Pons (tissue), 1 donor: Measurements from ENCODE around the gene RCOR1.

Experiments
- DNase-seq: peaks from one replicate; pipeline ENCODE4 v3.0.0-alpha.2; 2016; ENCODE audit warnings: low spot score

RCOR1 gene

GRCh38 chr14:102678394-102678793 lies 85.9 kb downstream of the RCOR1 start:
- DNase-seq = no peak

DNA sequence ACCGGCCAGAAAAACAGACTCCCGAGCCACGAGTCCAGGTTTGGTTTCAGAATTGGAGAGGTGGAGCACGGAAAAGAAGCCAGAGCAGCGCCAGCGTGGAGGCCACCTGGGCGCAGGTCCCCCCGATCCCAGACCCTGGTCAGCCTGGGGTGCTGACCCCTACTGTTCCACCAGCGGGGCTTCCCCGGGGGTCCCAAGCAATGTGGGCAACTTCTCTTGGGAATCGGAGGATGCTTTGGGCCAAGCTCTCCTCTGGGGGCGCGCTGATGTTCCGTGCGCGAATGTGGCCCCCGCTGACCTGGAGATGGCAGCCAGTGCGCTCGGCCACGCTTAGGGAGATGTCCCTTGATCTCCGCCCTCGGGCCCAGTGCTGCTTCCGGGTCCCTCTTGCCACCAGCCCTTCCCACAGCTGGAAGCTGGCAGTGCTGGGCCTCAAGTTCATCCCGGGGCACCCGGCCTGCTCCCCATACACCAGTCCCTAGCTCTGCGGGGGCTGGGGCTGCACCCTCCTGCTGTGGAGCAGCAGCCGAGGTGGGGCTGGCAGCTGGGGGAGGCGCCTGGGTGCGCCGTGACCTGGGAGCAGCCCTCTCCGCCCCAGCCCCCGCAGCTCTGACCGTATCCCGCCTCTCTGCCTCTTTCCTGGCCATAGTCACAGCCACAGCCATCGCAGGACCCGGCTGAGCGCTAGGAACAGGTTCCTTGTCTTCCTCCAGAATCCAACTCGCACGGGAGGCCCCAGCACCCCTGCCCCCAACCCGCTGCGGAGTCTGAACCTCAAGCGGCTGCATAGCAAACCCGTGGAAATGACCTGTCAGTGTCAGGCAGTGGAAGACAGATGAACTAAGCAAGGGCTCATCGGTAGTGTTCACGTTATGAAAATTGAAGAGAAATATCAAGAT lies 91.2 kb downstream of the RCOR1 start:
- DNase-seq = no peak

DNA sequence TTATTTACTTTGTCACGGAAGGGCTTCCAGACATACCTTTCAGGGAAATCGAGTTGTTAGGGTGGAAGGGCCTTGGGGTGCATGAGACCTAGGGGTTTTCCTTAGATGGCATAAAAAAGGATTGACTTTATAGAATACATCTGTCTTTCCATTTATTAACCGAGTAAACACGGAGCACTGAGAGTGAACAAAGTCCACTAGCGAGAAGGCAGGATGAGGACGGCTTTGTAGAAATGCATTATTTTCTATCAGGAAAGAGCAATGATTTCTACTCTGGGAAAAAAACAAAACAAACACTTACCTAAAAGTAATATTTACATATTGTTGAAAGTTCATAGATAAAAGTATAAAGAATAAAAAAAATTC lies 91.8 kb downstream of the RCOR1 start:
- DNase-seq = no peak

DNA sequence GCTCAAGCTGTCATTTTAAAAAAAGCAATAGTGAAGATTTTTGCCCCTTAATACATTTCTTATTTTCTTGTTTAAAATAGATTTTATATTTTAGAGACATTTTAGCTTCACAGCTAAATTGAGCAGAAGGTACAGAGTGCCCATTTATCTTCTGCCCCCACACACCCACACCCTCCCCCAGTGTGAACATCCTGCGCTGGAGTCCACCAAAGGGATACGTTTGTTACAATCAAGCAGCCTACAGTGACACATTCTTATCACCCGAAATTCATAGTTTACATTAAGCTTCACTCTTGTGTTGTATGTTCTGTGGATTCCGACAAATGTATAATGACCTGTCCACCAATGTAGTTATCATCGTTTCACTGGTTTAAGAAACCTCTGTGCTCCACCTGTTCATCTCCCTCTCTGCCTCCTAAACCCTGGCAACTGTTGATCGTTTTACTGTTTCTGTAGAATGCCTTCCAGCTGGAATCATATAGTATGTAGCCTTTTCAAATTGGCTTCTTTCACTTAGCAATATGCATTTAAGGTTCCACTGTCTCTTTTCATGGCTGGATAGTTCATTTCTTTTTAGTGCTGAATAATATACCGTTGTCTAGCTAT lies 93.8 kb downstream of the RCOR1 start:
- no peak for DNase-seq

DNA sequence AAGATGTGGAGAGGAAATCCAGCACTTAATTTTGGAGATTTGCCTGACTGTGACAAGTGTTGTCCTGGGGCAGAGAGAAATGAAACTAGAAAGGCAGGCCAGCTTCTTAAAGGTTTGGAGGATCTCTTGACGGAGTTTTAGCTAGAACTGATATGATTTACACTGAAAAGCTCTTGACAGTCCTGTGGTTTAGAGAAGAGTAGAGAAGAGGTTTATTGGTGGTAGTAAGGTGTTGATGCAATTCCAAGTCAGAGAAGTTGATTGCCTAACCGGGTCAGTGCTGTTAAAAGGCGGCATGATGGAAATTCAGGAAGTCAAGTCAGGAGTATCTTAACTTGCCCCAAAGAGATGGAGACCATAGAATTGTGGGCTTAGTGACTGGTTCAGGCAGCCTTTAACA lies 95.8 kb downstream of the RCOR1 start:
- no peak for DNase-seq

- no peak for DNase-seq
Observed at GRCh38 chr14:102690509-102691286, 98.2 kb downstream of the RCOR1 start.

- DNase-seq = no peak
Observed at GRCh38 chr14:102691763-102692162, 99.3 kb downstream of the RCOR1 start.

DNA sequence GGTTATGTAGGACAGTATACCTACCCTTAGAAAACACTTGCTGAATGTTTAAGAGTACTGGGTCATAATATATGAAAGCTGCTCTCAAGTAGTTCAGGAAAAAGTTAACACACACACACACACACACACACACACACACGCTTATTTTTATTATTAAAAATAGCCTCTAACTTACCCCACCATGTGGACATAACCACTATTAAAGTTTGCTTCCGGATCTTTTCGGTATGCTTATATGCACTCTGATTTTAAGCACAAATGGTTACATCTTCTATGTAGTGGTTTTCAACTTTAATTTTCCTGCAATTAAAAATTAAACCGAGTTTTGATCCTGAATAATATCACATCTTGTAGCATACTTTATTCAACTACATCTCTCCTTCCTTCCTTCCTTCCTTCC lies 99.9 kb downstream of the RCOR1 start:
- no peak for DNase-seq

- no peak for DNase-seq
Observed at GRCh38 chr14:102693006-102693755, 100.7 kb downstream of the RCOR1 start.

DNA sequence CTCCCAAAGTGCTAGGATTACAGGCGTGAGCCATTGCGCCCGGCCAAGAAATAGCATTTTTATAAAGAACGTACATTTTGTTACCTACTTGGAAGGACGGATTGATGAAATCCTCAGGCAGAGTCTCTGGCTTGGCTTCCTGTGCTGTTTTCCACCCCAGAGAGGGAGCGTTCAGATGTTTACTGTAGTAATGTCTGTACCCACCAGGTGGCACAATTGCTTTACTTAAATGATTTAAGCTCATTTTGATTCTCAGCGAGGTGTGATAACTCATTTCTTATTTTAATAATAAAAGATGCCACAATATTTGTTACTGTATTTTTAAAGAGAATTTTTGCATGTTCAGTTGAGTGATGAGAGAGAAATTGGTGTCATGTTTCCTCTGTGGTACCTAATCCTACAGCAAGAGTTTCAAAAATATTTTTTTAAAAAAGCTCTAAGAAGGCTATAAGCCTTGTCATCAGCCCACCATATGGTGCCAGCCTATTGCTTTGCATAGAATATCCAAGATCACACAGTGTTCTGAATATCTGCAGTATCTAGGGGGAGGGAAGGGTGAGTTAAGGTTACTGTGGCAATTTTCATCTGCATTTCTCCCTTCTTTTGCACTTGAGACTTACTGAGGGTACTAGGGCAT lies 102.2 kb downstream of the RCOR1 start:
- DNase-seq = peak; percentile 91

GRCh38 chr14:102695167-102695555 lies 102.7 kb downstream of the RCOR1 start:
- DNase-seq = no peak

- no peak for DNase-seq
Observed at GRCh38 chr14:102696332-102696731, 103.9 kb downstream of the RCOR1 start.

- DNase-seq = no peak
Observed at GRCh38 chr14:102696856-102697495, 104.5 kb downstream of the RCOR1 start.

DNA sequence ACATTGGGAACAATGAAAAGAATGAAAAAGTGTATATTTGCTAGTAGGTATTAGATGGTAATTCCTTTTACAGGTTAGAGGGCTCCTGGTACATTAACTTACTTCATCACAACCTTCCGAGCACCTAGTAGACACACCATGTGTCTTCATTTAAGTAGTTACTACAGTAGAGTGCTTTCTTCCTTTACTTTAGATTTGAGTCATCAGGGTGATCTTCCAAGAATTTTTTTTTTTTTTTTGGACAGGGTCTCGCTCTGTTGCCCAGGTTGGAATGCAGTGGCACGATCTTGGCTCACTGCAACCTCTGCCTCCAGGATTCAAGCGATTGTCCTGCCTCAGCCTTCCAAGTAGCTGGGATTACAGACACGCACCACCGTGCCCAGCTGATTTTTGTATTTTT lies 105.1 kb downstream of the RCOR1 start:
- no peak for DNase-seq

- DNase-seq = no peak
Observed at GRCh38 chr14:102699416-102700110, 107.1 kb downstream of the RCOR1 start.

DNA sequence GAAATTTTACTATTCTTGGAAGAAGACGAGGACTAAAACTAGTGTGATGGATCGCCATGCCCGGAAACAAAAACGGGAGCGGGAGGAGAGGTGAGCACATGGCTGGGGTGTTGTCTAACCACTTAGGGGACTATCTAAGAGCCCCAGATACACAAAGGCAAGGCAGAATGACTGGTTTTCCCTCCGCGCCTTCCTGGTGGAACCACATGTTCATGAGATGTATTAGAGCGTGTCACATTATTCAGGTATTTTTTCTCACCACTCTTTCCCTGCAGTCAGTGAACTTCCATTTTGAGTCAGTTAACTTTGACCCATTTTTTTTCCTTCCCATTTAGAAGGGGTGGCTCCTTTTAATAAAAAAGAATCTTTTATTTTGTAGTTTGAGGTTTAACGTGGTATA lies 116.0 kb downstream of the RCOR1 start:
- DNase-seq = no peak

- DNase-seq = no peak
Observed at GRCh38 chr14:102711207-102711606, 118.8 kb downstream of the RCOR1 start.

GRCh38 chr14:102711946-102712345 lies 119.5 kb downstream of the RCOR1 start:
- DNase-seq = no peak

DNA sequence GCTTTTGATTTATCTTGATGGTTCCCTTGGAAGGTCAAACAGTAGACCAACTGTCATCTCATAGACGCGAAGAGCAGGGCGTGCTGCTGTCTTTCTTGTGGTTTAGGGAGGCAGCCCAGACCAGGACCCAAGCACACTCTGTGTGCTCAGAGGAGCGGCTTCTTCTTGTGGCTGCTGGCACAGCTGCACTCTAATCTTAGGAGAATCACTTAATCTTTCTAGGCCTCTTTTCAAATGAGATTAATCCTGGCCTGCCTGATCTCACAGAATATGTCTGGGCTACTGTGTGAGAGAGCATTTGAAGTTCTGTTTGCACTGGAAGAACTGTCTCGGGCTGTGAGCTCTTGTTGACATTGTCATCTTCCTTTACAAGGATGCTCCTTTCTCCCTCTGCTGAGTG lies 124.8 kb downstream of the RCOR1 start:
- DNase-seq = no peak

DNA sequence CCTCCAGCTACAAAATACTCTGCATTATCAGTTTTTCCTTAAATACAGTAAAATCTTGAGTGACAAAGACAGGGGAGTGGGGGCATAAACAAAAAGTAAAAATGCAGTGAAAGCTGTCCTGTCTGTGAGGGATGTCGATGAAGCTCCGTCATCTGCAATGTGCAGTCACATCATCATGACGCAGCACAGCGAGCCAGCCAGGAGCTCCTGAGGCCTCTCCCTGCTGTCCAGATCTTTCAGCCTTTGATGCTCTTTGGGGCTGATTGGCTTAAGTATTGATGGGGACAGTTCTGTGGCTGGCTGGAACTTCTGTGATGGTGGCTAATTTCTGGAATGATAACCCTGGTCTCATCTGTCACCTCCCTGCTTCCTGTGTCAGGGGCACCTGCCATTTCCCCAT lies 130.2 kb downstream of the RCOR1 start:
- no peak for DNase-seq

DNA sequence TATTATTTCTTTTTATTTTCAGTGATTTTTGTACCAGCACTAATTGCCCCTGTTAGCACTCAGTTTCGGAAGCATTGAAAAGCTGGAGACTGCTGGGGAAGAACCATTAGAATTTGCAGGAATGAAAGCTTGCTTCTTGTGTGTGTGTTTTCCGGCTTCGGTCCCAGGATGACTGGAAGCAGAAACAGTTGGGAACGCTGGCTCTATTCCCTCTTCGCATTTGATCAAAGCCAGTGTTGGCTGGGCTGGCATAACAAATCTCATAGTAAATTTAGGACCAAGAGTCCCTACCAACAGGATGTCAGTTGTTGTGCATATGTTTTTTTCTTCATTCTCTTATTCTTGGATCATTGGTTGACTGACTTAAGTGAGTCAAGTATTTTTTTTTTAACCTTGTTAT lies 131.2 kb downstream of the RCOR1 start:
- peak; percentile 57 for DNase-seq
